Lower leg skin (tissue), 3 donors: ENCODE results near the gene SMAP1.

Experiments used
- CTCF ChIP-seq, 3 donors: fragments of 450-650 bp; IDR thresholded peaks; one replicate each; pipeline ENCODE4 v1.5.1; 2016; ENCODE audit warnings: antibody characterized with exemption in 3 of 3, mild to moderate bottlenecking in 3 of 3, moderate library complexity in 2 of 3
- POLR2A ChIP-seq, 2 donors: fragments of 450-650 bp; IDR thresholded peaks; one replicate each; pipeline ENCODE4 v1.6.1; 2016 to 2017; ENCODE audit warnings: antibody characterized with exemption in 2 of 2, mild to moderate bottlenecking in 1 of 2, moderate library complexity in 1 of 2

- TF ChIP-seq CTCF (IDR thresholded peaks at IDR 0.05) = no peak
- TF ChIP-seq POLR2A (IDR thresholded peaks at IDR 0.05) = no peak
Measured at GRCh38 chr6:70860045-70860444, 192.4 kb downstream of the SMAP1 start.
